Glomerular endothelial cell (primary cell): Measurements from ENCODE around the gene SSH3. TPM values are rescaled to one million over a fixed set of nuclear protein-coding genes. Genes with fewer than 3 reads are reported as not detected.
"Not testable (repeated sequence)": the region's sequence is repeated elsewhere in the genome, so short reads cannot be mapped to it uniquely, and the experiment has no call there.

Experiments
- DNase-seq: peaks from one replicate; pipeline ENCODE4 v3.0.0-alpha.2; 2011; ENCODE audit warnings: low read depth, low spot score; ENCODE audit errors: extremely low read depth
- total RNA-seq: library from RNA; depleted of rRNA; stranded (reverse); fragments of >200 nt; gene quantifications from 2 replicates; pipeline ENCODE4 v1.2.3, GENCODE V29; 2015

SSH3 gene, protein sequence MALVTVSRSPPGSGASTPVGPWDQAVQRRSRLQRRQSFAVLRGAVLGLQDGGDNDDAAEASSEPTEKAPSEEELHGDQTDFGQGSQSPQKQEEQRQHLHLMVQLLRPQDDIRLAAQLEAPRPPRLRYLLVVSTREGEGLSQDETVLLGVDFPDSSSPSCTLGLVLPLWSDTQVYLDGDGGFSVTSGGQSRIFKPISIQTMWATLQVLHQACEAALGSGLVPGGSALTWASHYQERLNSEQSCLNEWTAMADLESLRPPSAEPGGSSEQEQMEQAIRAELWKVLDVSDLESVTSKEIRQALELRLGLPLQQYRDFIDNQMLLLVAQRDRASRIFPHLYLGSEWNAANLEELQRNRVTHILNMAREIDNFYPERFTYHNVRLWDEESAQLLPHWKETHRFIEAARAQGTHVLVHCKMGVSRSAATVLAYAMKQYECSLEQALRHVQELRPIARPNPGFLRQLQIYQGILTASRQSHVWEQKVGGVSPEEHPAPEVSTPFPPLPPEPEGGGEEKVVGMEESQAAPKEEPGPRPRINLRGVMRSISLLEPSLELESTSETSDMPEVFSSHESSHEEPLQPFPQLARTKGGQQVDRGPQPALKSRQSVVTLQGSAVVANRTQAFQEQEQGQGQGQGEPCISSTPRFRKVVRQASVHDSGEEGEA
- total RNA-seq = 16.7 and 19.2 TPM in 2 replicates

DNA sequence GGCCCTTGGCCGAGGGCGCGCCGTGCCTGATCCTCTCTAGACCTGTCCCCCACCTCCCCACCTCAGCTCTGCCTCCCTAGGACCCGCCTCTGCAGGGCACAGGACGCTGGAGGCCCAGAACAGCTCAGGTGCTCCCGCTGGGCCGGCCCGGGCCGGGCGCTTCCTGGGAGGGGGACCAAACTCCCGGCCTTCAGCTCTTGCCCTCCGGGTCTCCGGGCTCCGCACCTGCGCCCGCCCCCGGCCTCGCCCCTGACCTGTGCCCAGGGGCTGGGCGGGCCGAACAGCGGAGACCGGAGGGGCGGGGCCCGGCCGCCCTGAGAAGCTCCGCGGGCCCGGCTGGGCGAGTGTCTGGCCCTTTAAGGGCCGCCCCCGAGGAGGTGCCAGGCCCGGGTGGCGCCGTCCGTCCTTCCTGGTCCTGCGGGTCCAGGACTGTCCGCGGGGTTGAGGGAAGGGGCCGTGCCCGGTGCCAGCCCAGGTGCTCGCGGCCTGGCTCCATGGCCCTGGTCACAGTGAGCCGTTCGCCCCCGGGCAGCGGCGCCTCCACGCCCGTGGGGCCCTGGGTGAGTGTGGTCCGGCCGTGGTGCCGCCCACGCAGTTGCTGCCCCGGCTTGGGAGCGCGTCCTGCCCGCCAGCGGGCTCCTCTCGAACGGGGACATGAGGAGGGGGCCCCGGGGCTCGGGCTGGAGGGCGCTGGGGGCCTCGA is at the start of gene SSH3:
Gene SSH3, plus strand, starts transcription at position 399 of the 703 bp plus-strand sequence. Its CDS starts 96 bp downstream, at position 495.
- DNase-seq = no peak

DNA sequence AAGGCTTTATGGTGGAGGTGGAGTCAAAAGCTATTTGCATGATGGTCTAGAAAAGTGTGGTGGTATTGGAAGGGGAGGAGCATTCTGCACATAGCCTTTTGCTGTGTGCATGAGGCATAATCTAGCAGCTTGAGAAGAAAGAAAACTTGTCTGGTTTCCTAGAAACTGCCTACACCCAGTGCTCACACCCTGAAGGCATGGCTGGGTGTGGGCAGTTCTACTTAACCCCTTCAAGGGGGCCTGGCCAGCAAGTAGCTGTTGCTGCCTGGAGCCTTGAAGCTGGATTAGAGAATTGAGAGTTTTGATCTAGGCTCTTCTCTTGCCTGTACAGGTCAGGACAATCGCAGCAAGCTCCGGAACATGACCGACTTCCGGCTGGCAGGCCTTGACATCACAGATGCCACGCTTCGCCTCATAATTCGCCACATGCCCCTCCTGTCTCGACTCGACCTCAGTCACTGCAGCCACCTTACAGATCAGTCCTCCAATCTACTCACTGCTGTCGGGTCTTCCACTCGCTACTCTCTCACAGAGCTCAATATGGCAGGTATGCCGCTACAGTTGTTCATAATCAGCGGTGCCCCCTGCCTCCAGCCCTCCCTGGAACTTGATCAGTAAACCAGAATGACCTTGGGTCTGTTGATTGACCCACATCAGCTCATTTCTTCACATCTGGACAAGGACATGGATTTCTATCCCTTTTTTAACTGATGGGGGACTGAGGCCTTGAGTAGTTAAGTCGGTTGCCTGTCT is 49.3 kb upstream of the SSH3 start:
- no peak for DNase-seq

DNA sequence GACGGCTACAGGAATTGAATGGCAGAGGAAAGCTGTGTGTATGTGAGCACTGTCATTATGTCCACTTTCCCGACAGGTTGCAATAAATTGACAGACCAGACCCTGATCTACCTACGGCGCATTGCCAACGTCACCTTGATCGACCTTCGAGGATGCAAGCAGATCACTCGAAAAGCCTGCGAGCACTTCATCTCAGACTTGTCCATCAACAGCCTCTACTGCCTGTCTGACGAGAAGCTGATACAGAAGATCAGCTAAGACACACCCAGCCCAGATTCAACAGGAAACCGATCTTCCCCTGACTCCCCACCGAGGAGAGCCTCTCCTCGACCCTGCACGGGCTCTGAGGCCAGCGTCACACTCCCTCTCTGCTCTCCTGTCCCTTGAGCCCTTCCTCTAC is 48.5 kb upstream of the SSH3 start:
- no peak for DNase-seq

DNA sequence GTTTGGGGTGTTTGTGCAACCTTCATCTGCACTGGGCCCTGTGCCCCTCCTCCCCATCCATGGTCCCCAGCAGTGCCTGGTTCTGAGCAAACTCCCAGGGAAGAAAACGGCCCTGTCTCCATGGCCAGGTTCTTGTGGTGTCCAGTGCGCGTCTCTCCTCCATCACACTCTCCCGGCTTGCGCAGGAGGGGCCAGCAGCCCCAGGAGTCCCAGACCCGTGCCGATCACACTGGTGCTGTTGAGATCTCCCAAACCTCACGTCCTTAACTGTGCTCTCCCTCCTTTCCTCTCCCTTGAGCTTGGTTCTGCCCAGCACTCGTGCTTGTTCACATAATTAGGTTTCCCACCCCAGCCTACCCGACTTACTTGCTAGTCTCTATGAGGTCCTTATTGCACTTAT is 48.0 kb upstream of the SSH3 start:
- DNase-seq = no peak

DNA sequence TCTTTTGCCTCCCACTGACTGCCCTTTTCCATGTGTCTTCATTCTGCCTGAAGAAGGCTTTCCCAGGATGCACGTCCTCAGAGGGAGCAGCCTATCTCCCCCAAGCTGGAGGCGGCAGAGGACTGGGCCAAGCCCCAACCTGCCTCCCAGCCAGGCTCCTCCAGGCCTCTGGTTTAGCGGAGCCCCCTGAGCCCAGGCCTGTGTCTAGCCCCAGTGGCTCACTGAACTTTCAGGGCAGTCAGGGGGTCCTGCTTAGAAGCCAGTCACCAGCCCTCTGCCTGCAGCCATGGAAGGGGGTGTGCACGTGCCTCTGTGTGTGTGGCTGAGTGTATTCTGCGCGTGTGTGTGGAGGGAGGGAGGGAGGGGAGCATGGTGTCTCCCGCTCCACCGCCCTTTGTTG is 47.5 kb upstream of the SSH3 start:
- DNase-seq = no peak

DNA sequence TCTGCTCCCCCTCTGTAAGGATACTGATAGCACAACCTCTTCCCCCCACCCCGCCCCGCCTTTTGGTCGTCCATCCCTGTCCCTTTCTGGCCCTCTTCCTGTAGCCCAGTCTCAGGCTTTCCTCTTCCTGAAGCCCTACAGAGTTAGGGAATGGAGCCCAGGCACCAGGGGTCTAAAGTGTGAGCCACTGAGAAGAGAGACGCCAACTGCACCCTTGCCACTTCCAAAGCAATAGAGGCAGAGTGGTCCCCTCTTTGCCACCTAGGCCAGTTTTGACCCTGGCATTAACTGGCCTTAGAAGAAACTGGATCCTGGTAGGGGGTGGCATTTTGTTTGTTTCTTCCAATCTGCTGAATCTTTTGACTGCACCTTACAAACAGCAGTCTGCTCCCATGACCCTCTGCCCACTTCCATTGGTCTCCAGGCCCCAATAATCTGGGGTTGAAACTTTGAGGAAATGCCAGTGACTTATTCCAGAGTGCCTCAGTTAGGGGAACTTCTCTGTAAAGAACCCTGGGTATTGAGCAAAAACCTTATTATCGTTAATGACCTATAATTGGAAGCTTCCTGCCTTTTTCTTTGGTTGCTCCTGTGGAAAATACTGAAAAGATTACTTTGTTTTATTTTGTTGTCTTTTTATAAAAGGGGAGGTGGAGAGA is 46.7 kb upstream of the SSH3 start:
- DNase-seq = no peak

DNA sequence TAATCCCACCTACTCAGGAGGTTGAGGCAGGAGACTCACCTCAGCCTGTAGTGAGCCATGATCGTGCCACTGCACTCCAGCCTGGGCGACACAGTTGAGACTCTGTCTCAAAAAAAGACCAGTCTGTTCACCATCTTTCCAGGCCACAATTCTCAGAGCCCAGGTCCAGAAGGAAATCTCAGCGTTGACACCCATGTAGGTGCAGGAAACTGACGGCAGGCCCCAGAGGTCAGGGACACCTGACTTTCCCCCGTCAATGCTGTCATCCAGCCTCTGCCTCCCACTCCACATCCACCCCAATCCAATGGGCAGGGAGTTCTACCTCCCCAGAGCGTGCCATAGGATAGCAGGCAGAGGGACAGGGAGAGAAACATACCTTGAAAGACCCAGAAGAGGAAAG is 42.9 kb upstream of the SSH3 start:
- no peak for DNase-seq

DNA sequence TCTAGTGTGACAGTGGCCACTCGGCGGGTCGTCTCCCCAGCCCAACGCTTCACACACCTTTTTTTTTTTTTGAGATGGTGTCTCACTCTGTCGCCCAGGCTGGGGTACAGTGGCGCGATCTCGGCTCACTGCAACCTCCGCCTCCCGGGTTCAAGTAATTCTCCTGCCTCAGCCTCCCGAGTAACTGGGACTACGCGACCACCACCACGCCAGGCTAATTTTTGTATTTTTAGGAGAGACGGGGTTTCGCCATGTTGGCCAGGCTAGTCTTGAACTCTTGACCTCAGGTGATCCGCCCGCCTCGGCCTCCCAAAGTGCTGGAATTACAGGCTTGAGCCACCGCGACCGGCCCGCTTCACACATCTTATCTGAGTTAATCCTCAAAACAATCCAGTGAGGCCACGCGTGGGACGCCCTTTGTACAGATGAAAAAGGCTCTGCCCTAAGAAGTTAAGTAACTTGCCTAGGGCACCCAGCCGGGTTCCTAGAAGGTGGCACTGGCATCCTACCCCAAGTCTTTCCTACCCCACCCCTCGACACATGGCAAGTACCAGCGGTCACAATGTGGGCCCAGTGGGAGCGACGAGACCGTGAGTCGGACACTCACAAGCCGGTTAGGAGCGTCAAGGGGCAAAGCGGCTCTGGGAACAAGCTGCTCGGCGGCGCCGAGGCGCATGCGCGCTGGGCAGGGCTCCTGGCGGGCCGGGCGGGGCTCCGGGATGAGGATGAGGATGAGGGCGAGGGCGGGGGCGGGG is 42.3 kb upstream of the SSH3 start:
- not testable (repeated sequence) for DNase-seq

DNA sequence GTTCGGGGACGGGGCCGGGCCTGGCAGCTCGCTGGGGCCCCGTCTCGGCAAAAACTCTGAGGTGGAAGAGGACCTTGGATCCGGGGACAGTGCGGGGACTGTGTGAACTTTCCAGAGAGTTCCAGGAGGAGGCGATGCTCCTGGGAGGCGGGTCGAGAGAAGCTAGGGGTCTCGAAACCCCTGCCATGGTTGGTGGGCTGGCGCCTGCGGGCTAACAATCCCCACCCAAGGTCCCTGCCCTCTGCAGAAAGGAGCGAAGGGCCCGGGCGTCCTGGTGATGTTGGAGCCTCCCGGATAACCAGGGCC is 41.7 kb upstream of the SSH3 start:
- no peak for DNase-seq

DNA sequence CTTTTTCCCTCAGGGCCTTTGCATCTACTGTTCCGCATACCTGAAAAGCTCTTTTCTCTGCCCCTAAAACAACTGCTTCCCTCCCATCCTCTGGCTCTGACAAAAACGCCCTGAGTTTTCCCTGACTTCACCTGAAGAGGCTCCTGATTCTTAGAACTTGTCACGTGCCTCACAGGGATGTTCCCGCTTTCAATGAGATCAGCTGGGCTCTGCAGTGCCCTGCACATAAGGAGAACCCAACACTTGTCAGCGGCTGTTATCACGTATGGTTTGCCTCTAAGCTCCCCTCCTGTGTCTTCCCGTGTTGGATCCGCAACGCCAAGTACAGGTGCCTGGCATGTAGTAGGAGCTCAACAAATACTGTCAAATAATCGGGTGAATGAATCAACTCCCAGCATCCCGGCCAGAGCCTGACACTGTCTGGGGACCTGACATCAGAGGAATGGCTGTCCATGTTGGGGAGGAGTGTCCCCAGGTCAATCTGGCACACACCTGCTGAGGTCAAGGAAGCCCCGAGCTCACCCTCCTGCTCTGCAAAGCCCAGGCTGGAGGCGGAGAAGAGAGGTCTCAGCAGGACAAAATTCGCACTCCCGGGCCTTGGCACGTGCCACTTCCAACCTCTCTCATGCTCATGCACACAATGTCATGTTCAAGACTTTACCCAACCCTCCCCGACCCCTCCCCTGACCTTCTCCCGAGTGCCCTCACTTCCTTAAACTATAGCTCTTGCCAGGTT is 41.2 kb upstream of the SSH3 start:
- no peak for DNase-seq

DNA sequence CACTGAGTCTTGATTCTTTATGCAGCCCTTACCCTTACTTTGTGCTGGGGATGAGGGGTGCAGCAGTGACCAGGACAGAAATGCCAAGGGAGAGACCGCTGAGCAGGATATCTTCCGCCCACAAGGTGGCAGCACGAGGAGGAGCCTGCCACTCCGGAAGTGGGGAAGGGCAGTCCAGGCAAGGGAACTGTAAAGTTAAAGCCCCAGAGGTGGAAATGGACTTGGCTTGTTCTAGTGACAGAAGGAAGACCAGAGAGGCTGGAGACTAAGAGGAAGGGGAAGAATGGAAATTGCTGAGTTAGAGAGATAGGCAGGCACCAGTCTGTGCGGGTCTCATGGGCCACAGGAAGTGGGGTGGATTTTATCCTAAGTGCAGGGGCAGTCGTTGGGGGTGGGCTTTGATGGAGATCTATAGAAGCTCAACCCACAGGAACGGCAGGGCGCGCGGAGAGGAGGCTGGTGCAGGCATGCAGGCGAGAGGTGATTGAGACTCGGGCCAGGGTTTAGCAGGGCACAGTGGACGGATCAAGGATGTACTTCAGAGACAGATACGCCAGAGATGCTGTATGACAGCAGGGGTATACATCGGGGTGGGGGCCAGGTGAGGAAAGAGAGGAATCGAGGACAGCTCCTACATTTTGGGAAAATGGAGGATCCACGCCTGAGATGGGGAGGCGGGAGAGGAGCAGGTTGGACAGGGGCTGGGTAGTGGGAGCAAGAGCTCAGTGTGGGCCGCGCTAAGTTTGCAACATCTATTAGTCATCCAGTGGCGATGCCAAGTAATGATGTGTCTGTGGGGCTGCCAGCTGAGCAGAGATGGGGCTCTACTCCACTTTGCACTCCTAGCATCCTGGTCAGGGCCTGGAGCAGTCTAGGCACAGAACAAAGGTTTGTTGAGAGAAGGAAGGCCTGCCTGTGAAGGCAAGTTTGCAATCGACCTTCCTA is 40.3 kb upstream of the SSH3 start:
- no peak for DNase-seq

DNA sequence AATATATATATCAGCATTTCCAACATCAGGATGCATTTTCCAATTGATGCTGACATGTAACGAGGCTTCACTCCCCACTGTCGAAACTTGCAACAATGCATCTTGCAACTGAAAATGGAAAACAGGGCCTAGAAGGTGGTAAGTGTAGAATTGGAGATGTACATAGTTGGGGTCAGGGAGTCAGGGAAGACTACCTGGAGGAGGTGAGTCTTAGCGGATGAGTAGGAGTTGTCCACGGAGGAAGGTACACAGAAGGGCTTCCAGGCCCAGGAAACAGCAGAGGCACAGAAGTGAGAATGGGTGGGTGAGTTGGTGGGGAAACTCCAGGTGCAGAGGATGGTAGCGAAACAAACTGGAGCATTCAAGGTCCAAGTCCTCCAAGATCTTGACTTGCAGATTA is 39.1 kb upstream of the SSH3 start:
- no peak for DNase-seq

DNA sequence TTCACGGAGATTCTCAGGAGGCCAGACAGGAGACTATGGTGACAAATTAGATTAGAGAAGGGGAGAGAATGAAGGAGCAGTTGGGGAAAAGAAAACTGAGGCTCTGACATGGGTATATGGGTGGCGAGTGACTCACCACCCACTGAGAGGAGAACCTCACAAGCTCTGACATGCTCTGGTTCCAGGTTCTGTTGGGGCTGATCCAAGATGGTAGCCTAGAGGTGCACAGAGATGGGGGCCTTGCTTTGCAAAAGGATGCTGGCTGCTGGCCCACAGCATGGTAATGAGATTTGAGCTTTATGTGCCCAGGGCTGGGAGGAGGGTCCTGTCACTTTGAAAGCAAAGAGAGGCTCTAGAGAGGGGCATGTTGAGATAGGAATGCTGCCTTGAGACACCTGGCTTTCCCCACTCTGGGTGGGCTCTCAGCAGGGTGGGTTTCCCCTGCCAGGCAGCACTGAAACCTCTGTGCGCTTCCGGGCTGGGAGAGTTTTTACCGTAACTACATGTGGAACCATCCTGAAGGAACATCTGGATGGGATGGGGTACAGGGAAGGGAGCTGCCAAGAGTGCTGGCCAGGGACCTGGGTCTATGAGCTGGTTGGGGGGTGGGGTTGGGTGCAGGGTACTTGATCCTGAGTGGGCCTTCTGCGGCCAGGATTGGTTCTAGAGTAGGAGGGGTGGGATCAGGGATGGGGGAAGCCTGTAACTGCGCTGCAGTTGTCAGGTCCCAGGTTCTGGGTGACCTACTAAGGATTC is 38.3 kb upstream of the SSH3 start:
- DNase-seq = no peak

DNA sequence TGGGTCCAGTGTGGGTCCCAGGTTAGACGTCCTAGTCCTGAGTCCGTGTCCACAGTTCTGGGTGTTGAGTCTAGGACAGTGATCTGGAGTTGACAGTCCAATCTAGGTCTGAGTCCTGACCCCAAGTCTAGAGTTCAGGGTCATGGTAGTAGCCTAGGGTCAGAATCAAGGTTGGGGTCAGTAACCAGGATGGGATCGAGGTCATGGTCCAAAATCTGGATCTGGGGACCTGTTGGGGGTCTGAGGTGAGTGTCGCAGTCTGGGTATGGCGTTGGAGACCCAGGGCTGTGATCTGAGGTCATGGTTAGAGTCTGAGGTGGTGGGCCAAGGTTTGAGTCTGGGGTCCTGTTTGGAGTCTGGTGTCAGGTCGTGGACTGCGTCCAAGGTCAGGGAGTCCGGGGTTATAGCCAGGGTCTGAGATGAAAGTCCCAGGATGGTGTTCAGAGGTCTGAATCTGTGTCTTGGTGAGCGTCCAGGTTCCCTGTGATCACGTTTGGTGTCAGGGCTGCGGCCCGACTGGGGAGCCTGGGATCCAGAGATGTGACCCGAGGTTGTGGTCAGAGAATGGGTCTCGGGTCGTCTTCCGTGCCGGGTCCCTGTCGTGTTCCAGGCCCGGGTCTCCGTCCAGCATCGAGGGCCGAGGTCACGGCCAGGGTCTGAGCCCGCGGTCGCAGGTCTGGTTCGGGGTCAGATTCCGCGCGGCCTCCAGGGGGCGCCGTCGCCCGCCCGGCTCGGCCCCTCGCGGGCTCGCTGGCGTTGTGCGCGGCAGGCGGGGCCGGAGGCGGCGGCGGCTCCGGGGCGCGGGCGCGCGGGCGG is 37.5 kb upstream of the SSH3 start:
- no peak for DNase-seq

DNA sequence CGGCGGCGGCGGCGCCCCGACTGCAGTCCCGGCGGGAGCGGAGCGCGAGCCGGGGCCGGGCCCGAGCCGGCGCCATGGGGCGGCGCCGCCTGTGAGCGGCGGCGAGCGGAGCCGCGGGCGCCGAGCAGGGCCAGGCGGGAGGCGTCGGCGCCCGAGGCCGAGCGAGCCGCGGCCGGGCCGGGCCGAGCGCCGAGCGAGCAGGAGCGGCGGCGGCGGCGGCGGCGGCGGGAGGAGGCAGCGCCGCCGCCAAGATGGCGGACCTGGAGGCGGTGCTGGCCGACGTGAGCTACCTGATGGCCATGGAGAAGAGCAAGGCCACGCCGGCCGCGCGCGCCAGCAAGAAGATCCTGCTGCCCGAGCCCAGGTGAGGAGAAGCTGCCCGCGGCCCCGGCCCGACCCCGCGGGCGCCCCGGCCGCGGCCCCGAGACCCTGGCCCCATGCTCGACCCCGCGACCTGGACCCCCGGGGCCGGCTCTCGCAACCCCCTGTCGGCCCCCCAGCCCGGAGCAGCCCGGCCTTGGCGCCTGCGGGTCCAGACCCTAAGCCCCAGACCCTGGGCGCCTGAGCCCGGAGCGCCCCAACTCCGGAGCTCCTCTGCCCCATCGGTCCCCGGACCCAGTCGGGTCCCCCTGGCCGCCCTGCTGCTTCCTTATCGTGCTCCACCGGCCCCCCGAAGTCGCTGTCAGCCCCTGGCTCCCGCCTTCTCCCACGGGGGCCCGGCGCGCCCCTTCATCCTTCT is 36.7 kb upstream of the SSH3 start, which contains the start of gene GRK2:
Gene GRK2, plus strand, starts transcription at position 25 of the 739 bp plus-strand sequence. Its CDS starts 227 bp downstream, at position 252.
- no peak for DNase-seq
